ENCODE measurements around the gene SAMD4B.
"Not testable (repeated sequence)": the region's sequence is repeated elsewhere in the genome, so short reads cannot be mapped to it uniquely, and the experiment has no call there.

GRCh38 chr19:39379366-39379765 lies 37.1 kb downstream of the SAMD4B start:
- not testable (repeated sequence) for TF ChIP-seq POLR2A, CTCF (IDR thresholded peaks at IDR 0.05)
